ENCODE data around the gene TM7SF2. TPM values are rescaled to one million over a fixed set of nuclear protein-coding genes. Genes with fewer than 3 reads are reported as not detected.

TM7SF2 gene
- total and polyA plus RNA-seq, 12 donors: 18.5 to 87.8 (median 69.5) TPM

DNA sequence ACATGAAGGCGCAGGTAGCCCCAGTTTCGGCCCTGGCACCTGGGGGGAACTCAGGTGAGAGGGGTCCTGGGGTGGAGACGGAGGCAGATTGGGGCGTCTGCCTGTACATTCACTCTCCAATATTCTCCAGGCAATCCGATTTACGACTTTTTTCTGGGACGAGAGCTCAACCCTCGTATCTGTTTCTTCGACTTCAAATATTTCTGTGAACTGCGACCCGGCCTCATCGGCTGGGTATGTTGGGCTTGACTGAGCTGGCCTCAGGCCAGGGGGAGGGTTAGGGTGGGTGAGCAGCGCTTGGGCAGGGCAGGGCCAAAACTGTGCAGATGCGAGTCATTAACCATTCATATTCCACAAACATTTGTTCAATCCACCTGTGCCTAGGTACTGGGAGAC is 1.7 kb downstream of the TM7SF2 start:
- H3K36me3 ChIP-seq: peaks cover 0 to 40% (median 20%) of the 10 kb centered on the region in 9 donors
- peak overlapping the region in 9 of 10 donors; percentile 38 to 75 (median 60) for H3K4me3 ChIP-seq
- H3K4me1 ChIP-seq: peaks cover 26 to 73% (median 58%) of the 10 kb centered on the region in 9 donors
- WGBS, 2 donors: 11 to 15% methylated on average over 14 of the region's 14 CpGs
- intact Hi-C loops (cut with DNase I): loop anchor here in 4 of 10 donors (5.0 to 10.0 kb wide), 4 partner anchors 69 to 339 kb away; partner anchors contain the start of genes ARL2 (in 1 of the 4), CAPN1 (in 1 of the 4) and SF1 (in 1 of the 4)
- H3K9me3 ChIP-seq: no peaks in the 10 kb centered on the region
- peak overlapping the region in 9 of 10 donors; percentile 61 to 84 (median 79) for H3K27ac ChIP-seq
- DNase-seq (no peak), ATAC-seq (no peak)
- H3K27me3 ChIP-seq: peaks cover 0 to 10% (median 0%) of the 10 kb centered on the region in 7 donors
- TF ChIP-seq, protein P1, sequence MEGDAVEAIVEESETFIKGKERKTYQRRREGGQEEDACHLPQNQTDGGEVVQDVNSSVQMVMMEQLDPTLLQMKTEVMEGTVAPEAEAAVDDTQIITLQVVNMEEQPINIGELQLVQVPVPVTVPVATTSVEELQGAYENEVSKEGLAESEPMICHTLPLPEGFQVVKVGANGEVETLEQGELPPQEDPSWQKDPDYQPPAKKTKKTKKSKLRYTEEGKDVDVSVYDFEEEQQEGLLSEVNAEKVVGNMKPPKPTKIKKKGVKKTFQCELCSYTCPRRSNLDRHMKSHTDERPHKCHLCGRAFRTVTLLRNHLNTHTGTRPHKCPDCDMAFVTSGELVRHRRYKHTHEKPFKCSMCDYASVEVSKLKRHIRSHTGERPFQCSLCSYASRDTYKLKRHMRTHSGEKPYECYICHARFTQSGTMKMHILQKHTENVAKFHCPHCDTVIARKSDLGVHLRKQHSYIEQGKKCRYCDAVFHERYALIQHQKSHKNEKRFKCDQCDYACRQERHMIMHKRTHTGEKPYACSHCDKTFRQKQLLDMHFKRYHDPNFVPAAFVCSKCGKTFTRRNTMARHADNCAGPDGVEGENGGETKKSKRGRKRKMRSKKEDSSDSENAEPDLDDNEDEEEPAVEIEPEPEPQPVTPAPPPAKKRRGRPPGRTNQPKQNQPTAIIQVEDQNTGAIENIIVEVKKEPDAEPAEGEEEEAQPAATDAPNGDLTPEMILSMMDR (IDR thresholded peaks at IDR 0.05): no peak

DNA sequence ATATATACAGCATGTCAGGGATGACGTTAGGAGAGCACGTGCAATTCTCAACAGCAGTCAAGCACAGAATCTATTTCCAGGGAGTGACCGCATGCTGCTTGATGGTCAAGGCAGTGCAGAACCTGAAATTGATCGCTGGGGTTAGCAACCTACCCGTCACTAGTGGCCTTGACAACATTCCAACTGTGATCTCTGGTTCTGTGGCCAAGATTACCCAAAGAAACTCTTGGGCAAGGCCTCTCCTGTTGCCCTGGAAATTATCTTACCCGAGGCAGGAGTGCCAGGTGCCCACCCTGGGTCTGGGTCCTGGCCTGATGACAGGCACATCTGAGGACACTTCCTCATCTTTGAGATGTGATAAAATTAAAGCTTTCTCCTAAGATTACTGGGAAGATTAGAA is 2.2 kb downstream of the TM7SF2 start:
- Histone ChIP-seq H3K4me3 (peak overlapping the region in 1 of 10 donors; percentile 58), H3K27me3 (peaks cover 0 to 10% (median 0%) of the 10 kb centered on the region in 7 donors), H3K4me1 (peaks cover 26 to 75% (median 58%) of the 10 kb centered on the region in 9 donors), H3K36me3 (peaks cover 0 to 40% (median 15%) of the 10 kb centered on the region in 9 donors), H3K9me3 (no peaks in the 10 kb centered on the region), H3K27ac (peak overlapping the region in 4 of 10 donors; percentile 61 to 84 (median 80))
- 61 to 63% methylated on average over 6 of the region's 6 CpGs for WGBS, 2 donors
- DNase-seq (no peak), ATAC-seq (no peak)
- intact Hi-C loops (cut with DNase I): loop anchor here in 5 of 10 donors (2.0 to 10.0 kb wide), 5 partner anchors 68 to 339 kb away; partner anchors contain the start of genes ARL2 (in 1 of the 5), CAPN1 (in 1 of the 5) and SF1 (in 1 of the 5)
- TF ChIP-seq, protein P1 (IDR thresholded peaks at IDR 0.05): no peak

DNA sequence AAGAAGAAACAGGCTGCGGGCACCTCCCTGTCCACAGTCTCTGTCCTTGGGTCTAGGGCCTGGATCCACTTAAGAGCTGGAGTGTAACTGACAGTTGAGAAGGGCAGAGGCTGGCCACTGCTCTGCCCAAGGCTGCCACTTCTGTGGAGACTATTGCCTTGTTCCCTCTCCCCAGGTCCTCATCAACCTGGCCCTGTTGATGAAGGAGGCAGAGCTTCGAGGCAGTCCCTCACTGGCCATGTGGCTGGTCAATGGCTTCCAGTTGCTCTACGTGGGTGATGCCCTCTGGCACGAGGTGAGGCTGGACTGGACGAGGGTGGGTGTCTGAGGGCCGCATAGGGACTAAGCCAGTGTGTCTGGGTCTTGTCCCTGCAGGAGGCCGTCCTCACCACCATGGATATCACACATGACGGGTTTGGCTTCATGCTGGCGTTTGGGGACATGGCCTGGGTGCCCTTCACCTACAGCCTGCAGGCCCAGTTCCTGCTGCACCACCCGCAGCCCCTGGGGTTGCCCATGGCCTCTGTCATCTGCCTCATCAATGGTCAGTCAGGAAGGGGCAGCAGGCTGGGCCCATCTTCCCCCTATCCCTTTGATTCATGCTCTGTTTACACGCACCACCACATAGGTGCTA is 3.0 kb downstream of the TM7SF2 start:
- intact Hi-C loops (cut with DNase I): loop anchor here in 5 of 10 donors (2.0 to 10.0 kb wide), 8 partner anchors 68 to 340 kb away; partner anchors contain the start of genes ARL2 (in 3 of the 5), CAPN1 (in 2 of the 5), PPP2R5B (in 1 of the 5) and SF1 (in 1 of the 5)
- Histone ChIP-seq H3K4me3 (no peak overlapping the region), H3K27me3 (peaks cover 0 to 10% (median 0%) of the 10 kb centered on the region in 7 donors), H3K27ac (no peak overlapping the region), H3K36me3 (peaks cover 0 to 40% (median 14%) of the 10 kb centered on the region in 9 donors), H3K9me3 (no peaks in the 10 kb centered on the region), H3K4me1 (peaks cover 26 to 75% (median 58%) of the 10 kb centered on the region in 9 donors)
- DNase-seq (no peak), ATAC-seq (no peak)
- TF ChIP-seq, protein P1 (IDR thresholded peaks at IDR 0.05): no peak
- 85 to 89% methylated on average over 11 of the region's 11 CpGs for whole genome bisulfite sequencing, 2 donors

DNA sequence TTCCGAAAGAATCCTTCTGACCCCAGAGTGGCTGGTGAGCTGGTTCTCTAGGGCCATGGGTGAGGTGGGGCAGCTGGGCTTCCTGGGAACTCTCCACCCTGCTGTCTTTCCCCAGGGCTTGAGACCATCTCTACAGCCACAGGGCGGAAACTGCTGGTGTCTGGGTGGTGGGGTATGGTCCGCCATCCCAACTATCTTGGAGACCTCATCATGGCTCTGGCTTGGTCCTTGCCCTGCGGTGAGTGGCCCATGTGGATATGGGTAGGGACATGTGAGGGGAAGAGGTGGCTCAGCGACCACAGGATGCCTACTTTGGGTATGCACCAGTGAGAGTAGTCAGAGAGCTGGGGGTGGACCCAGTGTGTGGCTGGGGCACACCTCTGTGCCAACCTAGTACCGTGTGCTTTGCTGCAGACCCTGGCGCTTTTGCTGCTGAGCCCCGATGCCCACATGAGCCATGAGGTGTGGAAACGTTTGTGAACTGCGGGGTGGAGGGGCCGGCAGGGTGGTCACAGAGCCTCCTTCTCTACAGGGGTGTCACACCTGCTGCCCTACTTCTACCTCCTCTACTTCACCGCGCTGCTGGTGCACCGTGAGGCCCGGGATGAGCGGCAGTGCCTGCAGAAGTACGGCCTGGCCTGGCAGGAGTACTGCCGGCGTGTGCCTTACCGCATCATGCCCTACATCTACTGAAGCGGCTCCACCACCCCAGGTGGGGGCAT is 3.9 kb downstream of the TM7SF2 start:
- Histone ChIP-seq H3K4me3 (peak overlapping the region in 1 of 10 donors; percentile 77), H3K36me3 (peaks cover 0 to 45% (median 21%) of the 10 kb centered on the region in 9 donors), H3K9me3 (no peaks in the 10 kb centered on the region), H3K4me1 (peaks cover 25 to 78% (median 57%) of the 10 kb centered on the region in 9 donors), H3K27me3 (peaks cover 0 to 10% (median 0%) of the 10 kb centered on the region in 7 donors), H3K27ac (no peak overlapping the region)
- intact Hi-C loops (cut with DNase I): loop anchor here in 5 of 10 donors (2.0 to 10.0 kb wide), 9 partner anchors 67 to 341 kb away; partner anchors contain the start of genes ARL2 (in 4 of the 5), CAPN1 (in 1 of the 5), PPP2R5B (in 1 of the 5) and SF1 (in 1 of the 5)
- ATAC-seq (no peak), DNase-seq (no peak)
- 93 to 95% methylated on average over 21 of the region's 21 CpGs for WGBS, 2 donors
- TF ChIP-seq, protein P1 (IDR thresholded peaks at IDR 0.05): no peak
